Gastrocnemius medialis (tissue), 4 donors: ENCODE data around the gene ZNF592.

ENCODE experiments used
- POLR2A ChIP-seq, 2 donors: fragments of 450-650 bp; IDR thresholded peaks; one replicate each; pipeline ENCODE4 v1.6.1; 2017; ENCODE audit warnings: antibody characterized with exemption in 2 of 2, mild to moderate bottlenecking in 2 of 2, moderate library complexity in 2 of 2
- TF ChIP-seq, protein P1 (sequence below), 5 experiments: fragments of 450-650 bp in 3 of 5; fragments of 200-600 bp in 2 of 5; sonication (generic) in 2 of 5; IDR thresholded peaks in 4 of 5; conservative IDR thresholded peaks in 1 of 5; 1 replicate in 4 of 5; 2 replicates in 1 of 5; pipeline ENCODE4 v1.5.1; 2016 to 2019; ENCODE audit warnings: antibody characterized with exemption in 5 of 5, mild to moderate bottlenecking in 3 of 5, moderate library complexity in 3 of 5

DNA sequence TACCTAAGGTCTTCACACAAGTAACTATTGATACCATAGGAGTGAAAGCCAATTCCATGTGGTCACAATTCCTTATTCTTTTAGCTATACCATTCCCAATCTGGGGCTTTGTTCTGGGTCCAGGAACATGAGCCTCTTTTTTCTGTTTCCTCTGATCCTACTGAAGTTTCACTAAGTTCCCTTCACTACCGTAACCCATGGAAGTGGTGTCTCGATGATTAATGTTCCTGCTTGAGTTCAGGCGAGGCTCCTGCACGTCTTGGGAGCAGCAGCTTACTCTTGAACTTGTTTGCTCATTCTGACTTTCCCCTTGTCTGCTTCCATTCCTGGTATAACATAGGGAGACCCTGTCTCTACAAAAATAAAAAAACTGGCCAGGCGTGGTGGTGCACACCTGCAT lies 23.6 kb downstream of the ZNF592 start:
- TF ChIP-seq, protein P1, sequence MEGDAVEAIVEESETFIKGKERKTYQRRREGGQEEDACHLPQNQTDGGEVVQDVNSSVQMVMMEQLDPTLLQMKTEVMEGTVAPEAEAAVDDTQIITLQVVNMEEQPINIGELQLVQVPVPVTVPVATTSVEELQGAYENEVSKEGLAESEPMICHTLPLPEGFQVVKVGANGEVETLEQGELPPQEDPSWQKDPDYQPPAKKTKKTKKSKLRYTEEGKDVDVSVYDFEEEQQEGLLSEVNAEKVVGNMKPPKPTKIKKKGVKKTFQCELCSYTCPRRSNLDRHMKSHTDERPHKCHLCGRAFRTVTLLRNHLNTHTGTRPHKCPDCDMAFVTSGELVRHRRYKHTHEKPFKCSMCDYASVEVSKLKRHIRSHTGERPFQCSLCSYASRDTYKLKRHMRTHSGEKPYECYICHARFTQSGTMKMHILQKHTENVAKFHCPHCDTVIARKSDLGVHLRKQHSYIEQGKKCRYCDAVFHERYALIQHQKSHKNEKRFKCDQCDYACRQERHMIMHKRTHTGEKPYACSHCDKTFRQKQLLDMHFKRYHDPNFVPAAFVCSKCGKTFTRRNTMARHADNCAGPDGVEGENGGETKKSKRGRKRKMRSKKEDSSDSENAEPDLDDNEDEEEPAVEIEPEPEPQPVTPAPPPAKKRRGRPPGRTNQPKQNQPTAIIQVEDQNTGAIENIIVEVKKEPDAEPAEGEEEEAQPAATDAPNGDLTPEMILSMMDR (IDR thresholded peaks at IDR 0.05 in 4 of 5, conservative IDR thresholded peaks at IDR 0.05 in 1 of 5), result no peak
- no peak for TF ChIP-seq POLR2A (IDR thresholded peaks at IDR 0.05)
